COLO829 (cell line): ENCODE measurements around the gene USH1C.

ENCODE experiments used
- DNase-seq: peaks from one replicate; pipeline ENCODE4 v3.0.0; 2012; ENCODE audit warnings: low spot score

Gene USH1C

GRCh38 chr11:17504330-17505107 lies 39.7 kb downstream of the USH1C start:
- DNase-seq, result peak; percentile 82

DNA sequence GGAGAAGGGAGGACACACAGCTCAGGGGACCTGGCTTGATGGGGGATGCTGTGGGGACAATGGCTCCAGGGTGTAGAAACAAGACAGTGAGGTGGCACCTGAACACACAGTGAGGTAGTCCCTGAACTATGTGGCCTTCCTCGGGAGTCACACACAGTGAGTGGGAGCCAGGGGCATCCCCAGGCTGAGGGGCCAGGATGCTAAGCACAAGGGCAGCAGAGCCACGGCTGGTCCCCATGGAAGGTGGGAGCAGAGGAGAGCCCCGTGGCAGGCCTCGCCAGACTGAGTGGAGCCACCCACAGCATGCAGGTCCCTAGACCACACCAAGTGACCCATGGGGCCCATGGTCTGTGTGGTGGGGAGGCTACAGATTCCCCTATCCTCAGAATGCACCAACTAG lies 41.6 kb downstream of the USH1C start:
- DNase-seq, result no peak

GRCh38 chr11:17500673-17501072 lies 43.5 kb downstream of the USH1C start:
- no peak for DNase-seq

GRCh38 chr11:17498475-17498874 lies 45.7 kb downstream of the USH1C start:
- DNase-seq, result no peak

DNA sequence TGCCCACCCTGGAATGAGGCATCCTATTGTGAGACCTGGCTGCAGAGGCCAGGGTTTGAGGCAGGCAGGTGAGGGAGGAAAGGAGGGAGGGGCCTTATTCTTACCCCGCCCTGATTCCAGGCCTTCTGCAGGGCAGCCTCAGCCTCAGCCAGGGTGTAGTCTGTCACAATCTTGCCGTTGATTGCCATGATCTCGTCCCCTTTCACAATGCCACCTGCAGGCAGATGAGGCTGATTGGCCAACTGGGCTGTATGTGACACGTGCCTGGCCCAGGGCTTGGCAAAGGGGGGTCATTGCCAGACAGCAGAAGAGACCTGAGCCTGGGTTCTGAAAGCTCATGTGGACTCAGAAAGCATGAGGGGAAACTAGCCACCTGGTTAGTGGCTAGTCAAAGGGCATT lies 46.2 kb downstream of the USH1C start:
- no peak for DNase-seq

DNA sequence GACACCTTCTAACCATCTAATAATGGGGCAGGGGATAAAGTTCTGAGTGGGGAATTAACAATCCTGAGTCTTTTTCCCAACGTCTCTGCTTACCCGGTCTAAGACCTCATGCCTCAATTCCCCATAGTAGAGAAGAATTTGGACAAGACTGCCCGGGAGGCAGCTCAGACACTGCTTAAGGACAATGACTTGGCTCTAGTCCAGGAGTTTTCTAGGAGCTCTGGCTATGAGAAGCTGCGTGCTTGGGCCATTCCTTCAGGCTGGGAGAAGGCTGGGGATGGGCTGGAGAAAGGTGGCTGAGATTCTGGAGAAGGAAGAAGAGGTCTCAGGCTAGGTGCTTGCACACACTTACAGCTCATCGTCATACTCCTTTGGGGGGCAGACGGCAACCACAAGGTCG lies 47.8 kb downstream of the USH1C start:
- no peak for DNase-seq

GRCh38 chr11:17494019-17494418 lies 50.2 kb downstream of the USH1C start:
- no peak for DNase-seq

DNA sequence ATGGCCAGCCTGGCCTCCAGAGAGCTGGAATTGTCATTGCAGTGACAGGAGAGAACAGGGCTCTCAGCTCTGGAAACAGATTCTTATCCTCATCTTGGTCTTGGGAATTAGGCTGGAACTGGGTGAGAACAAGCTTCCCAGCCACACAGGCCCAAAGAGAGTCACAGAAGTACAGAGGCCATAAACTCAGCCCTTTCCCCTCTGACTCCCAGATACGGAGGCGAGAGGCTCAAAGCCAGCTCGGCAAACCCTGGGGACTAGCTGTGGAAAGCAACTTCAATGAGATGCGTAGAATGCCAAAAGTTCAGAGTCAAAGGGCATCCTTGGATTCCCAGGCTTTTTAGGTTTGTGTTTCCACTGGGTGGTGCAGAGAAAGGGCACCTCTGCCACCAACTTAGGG lies 53.3 kb downstream of the USH1C start:
- DNase-seq, result no peak

DNA sequence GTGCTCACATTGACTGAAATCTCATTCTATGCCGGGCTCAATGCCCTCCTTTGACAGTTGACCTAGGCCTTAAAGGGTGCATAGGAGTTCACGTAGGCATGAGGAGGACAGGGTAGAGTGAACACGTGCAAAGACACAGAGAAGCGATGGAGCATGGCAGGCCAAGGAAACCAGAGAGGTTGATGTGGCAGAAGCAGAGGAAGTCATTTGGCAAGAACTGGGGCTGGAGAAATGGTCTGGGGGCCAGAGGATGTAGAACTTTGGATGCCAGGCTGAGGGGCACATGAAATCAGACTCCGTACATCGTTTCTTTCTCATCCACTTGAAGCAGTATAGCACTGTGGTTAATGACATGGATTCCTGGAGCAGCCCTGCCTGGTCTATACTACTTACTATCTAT lies 54.0 kb downstream of the USH1C start:
- no peak for DNase-seq

DNA sequence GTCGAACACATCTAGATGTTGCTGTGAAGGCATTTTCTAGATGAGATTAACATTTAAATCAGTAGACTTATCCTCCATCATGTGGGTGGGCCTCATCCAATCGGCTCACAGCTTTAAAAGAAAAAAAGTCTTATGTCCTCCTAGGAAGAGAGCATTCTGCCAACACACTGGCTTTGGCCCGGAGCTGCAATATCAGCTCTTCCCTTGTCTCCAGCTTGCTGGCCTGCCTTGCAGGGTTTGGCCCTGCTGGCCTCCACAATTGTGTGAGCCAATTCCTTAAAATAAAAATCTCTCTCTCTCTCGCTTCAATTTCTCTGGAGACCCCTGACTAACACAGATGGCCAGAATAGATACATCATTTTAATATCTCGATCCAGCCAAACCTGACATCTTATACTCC lies 54.5 kb downstream of the USH1C start:
- no peak for DNase-seq

DNA sequence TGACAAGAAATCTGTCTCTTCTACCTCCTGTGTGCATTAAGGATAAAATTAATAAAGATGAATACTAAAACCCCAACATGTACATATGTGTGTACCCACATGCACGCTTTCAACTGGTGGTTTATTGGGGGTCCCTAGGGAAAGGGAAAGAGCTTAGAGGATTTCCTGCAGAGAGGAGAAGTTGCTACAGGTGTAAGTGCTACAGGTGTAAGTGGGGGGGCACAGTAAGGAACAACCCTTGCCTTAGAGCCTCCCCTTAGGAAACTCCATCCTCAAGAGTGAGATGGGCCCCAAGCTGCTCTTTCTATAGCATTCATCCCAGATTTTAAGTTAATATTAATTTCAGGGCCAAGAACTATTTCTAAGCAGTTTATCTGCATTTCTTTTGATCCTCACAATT lies 55.7 kb downstream of the USH1C start:
- no peak for DNase-seq

DNA sequence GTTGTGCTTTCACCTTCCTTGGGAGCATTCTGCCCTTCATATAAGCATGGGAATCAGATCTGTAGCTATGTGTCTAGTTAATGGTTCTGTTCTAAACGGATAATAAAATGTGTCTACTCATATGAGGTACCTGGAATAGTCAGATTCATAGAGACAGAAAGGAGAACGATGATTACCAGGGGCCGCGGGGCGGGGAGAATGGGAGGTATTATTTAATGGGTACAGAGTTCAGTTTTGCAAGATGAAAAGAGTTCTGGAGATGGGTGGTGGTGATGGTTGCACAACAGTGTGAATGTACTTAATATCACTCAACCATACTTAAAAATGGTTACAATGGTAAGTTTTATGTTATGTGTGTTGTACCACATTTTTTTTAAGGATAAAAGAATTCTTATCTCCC lies 57.6 kb downstream of the USH1C start:
- DNase-seq, result no peak

- no peak for DNase-seq
These were observed 60.7 kb downstream of the USH1C start for GRCh38 chr11:17483505-17483904.

GRCh38 chr11:17481905-17482304 lies 62.3 kb downstream of the USH1C start:
- no peak for DNase-seq

- DNase-seq, result no peak
These were observed 64.7 kb downstream of the USH1C start for GRCh38 chr11:17479284-17480214.

GRCh38 chr11:17478070-17478469 lies 66.1 kb downstream of the USH1C start:
- DNase-seq, result no peak

DNA sequence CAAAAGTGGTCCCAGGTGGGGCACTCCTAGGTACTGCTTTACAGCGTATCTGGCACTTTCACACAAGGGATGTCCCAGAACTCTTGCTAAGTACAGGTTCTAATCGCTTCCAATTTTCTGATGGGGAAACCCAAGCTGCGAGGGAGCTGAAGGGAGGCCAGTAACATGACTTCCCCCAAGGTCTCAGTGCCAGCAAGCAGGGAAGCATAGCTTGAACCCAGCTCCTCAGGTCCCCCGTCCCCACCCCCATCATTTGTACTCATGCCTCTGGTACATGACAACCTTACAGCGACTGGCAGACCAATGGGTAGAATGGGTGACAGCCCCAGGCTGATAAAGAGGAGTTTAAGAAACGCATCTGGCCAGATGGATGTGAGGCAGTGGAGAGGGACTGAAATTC lies 66.9 kb downstream of the USH1C start:
- DNase-seq, result no peak

- no peak for DNase-seq
These were observed 67.2 kb downstream of the USH1C start for GRCh38 chr11:17477084-17477333.

- no peak for DNase-seq
These were observed 67.7 kb downstream of the USH1C start, which contains the start of gene ABCC8 for GRCh38 chr11:17476317-17477083. ABCC8 (minus strand) TSS chr11:17476845; CDS start chr11:17476776, 69 bp downstream.

GRCh38 chr11:17475666-17476316 lies 68.4 kb downstream of the USH1C start:
- DNase-seq, result no peak

DNA sequence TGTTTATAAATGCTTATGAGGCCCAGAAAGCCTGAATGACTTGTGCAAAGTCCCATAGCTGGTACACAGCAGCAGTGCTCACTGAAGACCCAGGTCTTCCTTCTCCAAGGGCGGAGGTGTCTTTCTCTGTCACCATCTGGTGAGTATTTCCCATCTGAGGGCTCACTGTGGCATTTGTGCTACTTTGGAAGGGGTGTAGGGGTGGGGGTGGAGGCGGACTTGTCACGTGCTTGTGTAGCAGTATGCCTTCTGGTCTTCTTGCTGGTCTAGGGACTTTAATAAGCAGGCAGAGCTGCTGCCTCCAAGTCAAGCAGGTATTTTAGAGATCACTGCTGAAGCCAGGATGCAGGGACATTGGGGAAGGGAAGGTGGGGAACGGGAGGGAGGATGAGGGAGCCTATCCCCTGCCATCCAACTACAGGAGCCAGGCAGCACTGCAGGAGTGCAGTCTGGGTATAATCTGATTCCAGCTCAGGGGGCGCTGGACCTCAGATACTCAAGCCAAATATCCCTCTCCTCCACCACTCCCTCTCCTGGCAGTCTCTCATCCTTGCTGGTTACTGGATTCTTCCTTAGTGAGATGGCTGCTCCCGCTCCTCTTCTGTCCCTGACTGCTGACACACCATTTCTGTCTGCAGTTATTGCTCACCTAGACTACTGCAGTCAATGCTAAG lies 71.0 kb downstream of the USH1C start:
- peak; percentile 48 for DNase-seq

DNA sequence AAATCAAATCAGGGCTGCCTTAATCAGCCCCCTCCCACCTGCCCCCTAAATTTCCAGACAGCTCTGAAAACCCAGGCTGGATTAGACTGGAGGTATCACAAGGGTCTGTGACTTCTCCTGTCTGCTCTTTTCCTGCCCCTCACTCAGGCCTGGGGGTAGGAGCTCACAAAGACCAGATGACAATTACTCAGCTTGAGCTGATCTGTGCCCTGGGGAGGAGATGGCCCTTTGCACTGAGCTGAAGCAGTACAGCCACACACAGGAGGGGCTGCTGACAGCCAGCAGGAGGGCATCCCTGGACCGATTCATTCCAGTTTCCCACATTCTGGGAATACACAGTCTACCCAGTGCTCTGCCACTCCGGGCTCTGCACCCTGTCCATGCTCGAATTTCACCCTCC lies 71.7 kb downstream of the USH1C start:
- DNase-seq, result no peak
